Endodermal cell (in vitro differentiated cells): ENCODE results near the gene CCNH. TPM values are rescaled to one million over a fixed set of nuclear protein-coding genes. Genes with fewer than 3 reads are reported as not detected.

Source experiments
- DNase-seq: peaks from one replicate; pipeline ENCODE4 v3.0.0-alpha.2; 2017
- H3K27ac ChIP-seq: 2 replicates; pipeline ENCODE4 v1.5.1; 2013; ENCODE audit warnings: mild to moderate bottlenecking, low read depth, low read length, moderate library complexity
- H3K27me3 ChIP-seq: 2 replicates; pipeline ENCODE4 v1.6.1; 2013; ENCODE audit warnings: mild to moderate bottlenecking, low read length, moderate library complexity; ENCODE audit not compliant: insufficient read depth, control insufficient read depth, poor library complexity, severe bottlenecking
- H3K36me3 ChIP-seq: 2 replicates; pipeline ENCODE4 v1.7.0; 2013; ENCODE audit warnings: mild to moderate bottlenecking, low read length, moderate library complexity; ENCODE audit not compliant: control insufficient read depth, insufficient read depth
- H3K4me1 ChIP-seq: one replicate; pipeline ENCODE4 v1.7.0; 2013; ENCODE audit warnings: low read length; ENCODE audit not compliant: control insufficient read depth, insufficient read depth
- H3K4me3 ChIP-seq: 2 replicates; pipeline ENCODE4 v1.5.1; 2013; ENCODE audit warnings: mild to moderate bottlenecking, low read length, moderate library complexity
- H3K9ac ChIP-seq: 2 replicates; pipeline ENCODE4 v1.6.1; 2013; ENCODE audit warnings: mild to moderate bottlenecking, low read length, moderate library complexity; ENCODE audit not compliant: poor library complexity, severe bottlenecking; ENCODE audit errors: extremely low read depth
- H3K9me3 ChIP-seq: 2 replicates; pipeline ENCODE4 v1.6.1; 2013; ENCODE audit warnings: mild to moderate bottlenecking, low read length, moderate library complexity; ENCODE audit not compliant: control insufficient read depth
- H3K27ac Mint-ChIP-seq: 2 replicates; pipeline ENCODE4 v1.8.0; 2020; ENCODE audit warnings: mixed read lengths
- H3K27me3 Mint-ChIP-seq: 2 replicates; pipeline ENCODE4 v1.8.0; 2021; ENCODE audit warnings: mild to moderate bottlenecking, mixed read lengths; ENCODE audit not compliant: insufficient read depth
- H3K36me3 Mint-ChIP-seq: 2 replicates; pipeline ENCODE4 v1.8.0; 2020; ENCODE audit warnings: low read depth, mixed read lengths
- H3K4me1 Mint-ChIP-seq: 2 replicates; pipeline ENCODE4 v1.8.0; 2020; ENCODE audit warnings: mixed read lengths
- H3K4me3 Mint-ChIP-seq: 2 replicates; pipeline ENCODE4 v1.8.0; 2020; ENCODE audit warnings: mild to moderate bottlenecking, moderate library complexity, mixed read lengths
- H3K9me3 Mint-ChIP-seq: 2 replicates; pipeline ENCODE4 v1.8.0; 2020; ENCODE audit warnings: mild to moderate bottlenecking, mixed read lengths
- WGBS, 2 experiments: methylation state at CpG; one replicate each; pipeline versions ENCODE4 v1.1.5 to v1.1.7; 2013; ENCODE audit warnings: missing lambda C conversion rate in 2 of 2, mixed read lengths in 1 of 2; ENCODE audit not compliant: insufficient coverage in 1 of 2, insufficient read length in 1 of 2; 5-methylcytosine and 5-hydroxymethylcytosine counted together
- total RNA-seq, 2 donors: library from RNA; stranded (reverse); fragmentation: NEBNext Ultra II Directional in 1 of 2; extraction: Animal tissue kit (Norgen Biotek cat#: 25700) in 1 of 2; gene quantifications; 2 replicates in 1 of 2; 3 replicates in 1 of 2; pipeline ENCODE4 v1.2.1, GENCODE V29; 2021
- TF ChIP-seq, protein P1 (sequence below): fragments of 200-600 bp; sonication (generic); conservative IDR thresholded peaks from 2 replicates; pipeline ENCODE4 v1.5.0; 2021; ENCODE audit warnings: antibody characterized with exemption, mild to moderate bottlenecking

Gene CCNH
- total RNA-seq, 2 donors from 2014 or later, result 34.4 to 37.7 TPM

GRCh38 chr5:87360132-87360531 is 52.6 kb downstream of the CCNH start:
- Histone ChIP-seq H3K9me3 (peaks cover 7% of the 10 kb centered on the region), H3K27me3 (no peaks in the 10 kb centered on the region), H3K4me3 (no peak overlapping the region), H3K9ac (no peak overlapping the region), H3K27ac (no peak overlapping the region), H3K4me1 (no peaks in the 10 kb centered on the region), H3K36me3 (peaks cover 63% of the 10 kb centered on the region)
- Mint-ChIP-seq H3K9me3 (no peaks in the 10 kb centered on the region), H3K4me1 (peaks cover 9% of the 10 kb centered on the region), H3K36me3 (peaks cover 29% of the 10 kb centered on the region), H3K27me3 (no peaks in the 10 kb centered on the region), H3K27ac (no peak overlapping the region), H3K4me3 (no peak overlapping the region)
- 84 to 90% methylated on average over 7 to 11 of the region's 11 CpGs for WGBS, 2 experiments
- TF ChIP-seq, protein P1, sequence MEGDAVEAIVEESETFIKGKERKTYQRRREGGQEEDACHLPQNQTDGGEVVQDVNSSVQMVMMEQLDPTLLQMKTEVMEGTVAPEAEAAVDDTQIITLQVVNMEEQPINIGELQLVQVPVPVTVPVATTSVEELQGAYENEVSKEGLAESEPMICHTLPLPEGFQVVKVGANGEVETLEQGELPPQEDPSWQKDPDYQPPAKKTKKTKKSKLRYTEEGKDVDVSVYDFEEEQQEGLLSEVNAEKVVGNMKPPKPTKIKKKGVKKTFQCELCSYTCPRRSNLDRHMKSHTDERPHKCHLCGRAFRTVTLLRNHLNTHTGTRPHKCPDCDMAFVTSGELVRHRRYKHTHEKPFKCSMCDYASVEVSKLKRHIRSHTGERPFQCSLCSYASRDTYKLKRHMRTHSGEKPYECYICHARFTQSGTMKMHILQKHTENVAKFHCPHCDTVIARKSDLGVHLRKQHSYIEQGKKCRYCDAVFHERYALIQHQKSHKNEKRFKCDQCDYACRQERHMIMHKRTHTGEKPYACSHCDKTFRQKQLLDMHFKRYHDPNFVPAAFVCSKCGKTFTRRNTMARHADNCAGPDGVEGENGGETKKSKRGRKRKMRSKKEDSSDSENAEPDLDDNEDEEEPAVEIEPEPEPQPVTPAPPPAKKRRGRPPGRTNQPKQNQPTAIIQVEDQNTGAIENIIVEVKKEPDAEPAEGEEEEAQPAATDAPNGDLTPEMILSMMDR, result no peak
- DNase-seq, result no peak

- no peak overlapping the region for H3K27ac Mint-ChIP-seq
These were observed 53.6 kb downstream of the CCNH start for GRCh38 chr5:87359106-87359505.

DNA sequence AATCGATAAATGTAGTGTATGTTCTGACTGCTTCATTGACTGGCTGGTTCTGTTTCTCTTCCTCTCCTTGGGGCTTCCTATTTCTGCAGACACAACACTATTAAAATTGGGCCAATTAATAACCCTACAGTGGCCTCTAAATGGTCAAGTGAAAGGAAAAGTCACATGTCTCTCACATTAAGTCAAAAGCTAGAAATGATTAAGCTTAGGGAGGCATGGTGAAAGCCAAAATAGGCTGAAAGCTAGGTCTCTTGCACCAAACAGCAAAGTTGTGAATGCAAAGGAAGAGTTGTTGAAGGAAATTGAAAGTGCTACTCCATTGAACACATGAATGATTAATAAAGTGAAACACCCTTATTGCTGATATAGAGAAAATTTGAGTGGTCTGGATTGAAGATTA is 58.2 kb downstream of the CCNH start:
- H3K36me3 Mint-ChIP-seq, result peaks cover 30% of the 10 kb centered on the region
- H3K27ac ChIP-seq, result no peak overlapping the region
- WGBS, 2 experiments, result 95% methylated on average over 1 of the region's 1 CpG; no CpG with 5 or more reads in 1 of the 2 experiments
- H3K4me3 Mint-ChIP-seq, result no peak overlapping the region
- no peak for DNase-seq
- H3K27me3 Mint-ChIP-seq, result no peaks in the 10 kb centered on the region
- peaks cover 53% of the 10 kb centered on the region for H3K36me3 ChIP-seq
- no peak overlapping the region for H3K4me3 ChIP-seq
- peaks cover 3% of the 10 kb centered on the region for H3K4me1 ChIP-seq
- no peak overlapping the region for H3K27ac Mint-ChIP-seq
- H3K9me3 Mint-ChIP-seq, result no peaks in the 10 kb centered on the region
- TF ChIP-seq, protein P1, result no peak
- H3K4me1 Mint-ChIP-seq, result peaks cover 9% of the 10 kb centered on the region
- peaks cover 17% of the 10 kb centered on the region for H3K9me3 ChIP-seq
- H3K9ac ChIP-seq, result no peak overlapping the region
- H3K27me3 ChIP-seq, result no peaks in the 10 kb centered on the region

More at GRCh38 chr5:87359106-87359505, 53.6 kb downstream of the CCNH start:
- peaks cover 6% of the 10 kb centered on the region for H3K4me1 Mint-ChIP-seq
- no peak overlapping the region for H3K4me3 Mint-ChIP-seq
- Histone ChIP-seq H3K4me1 (no peaks in the 10 kb centered on the region), H3K9ac (no peak overlapping the region), H3K9me3 (peaks cover 17% of the 10 kb centered on the region), H3K27ac (no peak overlapping the region), H3K27me3 (no peaks in the 10 kb centered on the region), H3K4me3 (no peak overlapping the region), H3K36me3 (peaks cover 67% of the 10 kb centered on the region)
- DNase-seq, result no peak
- TF ChIP-seq, protein P1, result no peak
- no peaks in the 10 kb centered on the region for H3K9me3 Mint-ChIP-seq
- WGBS, 2 experiments, result 89 to 100% methylated on average over 1 to 2 of the region's 2 CpGs
- peaks cover 36% of the 10 kb centered on the region for H3K36me3 Mint-ChIP-seq
- H3K27me3 Mint-ChIP-seq, result no peaks in the 10 kb centered on the region
